K562 (cell line): ENCODE results near the gene NUP210. TPM values are rescaled to one million over a fixed set of nuclear protein-coding genes. Genes with fewer than 3 reads are reported as not detected.

Source experiments
- ATAC-seq: fragments of 200-7000 bp; cut with Tn5 transposase; 3 replicates; pipeline ENCODE4 v1.9.1; 2020; ENCODE audit warnings: moderate library complexity
- BruUV-seq: library from RNA; stranded (reverse); fragments of 400-500 nt; replicated peaks from 2 replicates; lab custom pipeline; 2021; lab: Mats Ljungman, UMichigan
- CTCF ChIA-PET: fragments of 300-600 bp; formaldehyde crosslinking; extraction: SDS; loops from one replicate; lab custom pipeline; 2021; ENCODE audit warnings: low intra/inter-chr PET ratio; lab: Yijun Ruan, JAX
- POLR2A ChIA-PET: fragments of 300-600, 350-650 bp; sonication (Branson Sonifier 250); formaldehyde crosslinking; extraction: SDS; loops from one replicate; lab custom pipeline; 2021; ENCODE audit warnings: antibody characterized with exemption, inconsistent platforms; lab: Yijun Ruan, JAX
- DNase-seq, 4 experiments: peaks; one replicate each; pipeline versions ENCODE4 v3.0.0 to v3.0.0-alpha.2; 2011 to 2018; ENCODE audit warnings: low spot score in 3 of 4, mixed read lengths in 3 of 4; ENCODE audit errors: extremely low read depth in 1 of 4
- FAIRE-seq: peaks from 2 replicates; lab custom pipeline; 2011; peaks lifted over from hg19 to GRCh38; lab: Jason Lieb, UNC
- H2AFZ ChIP-seq: 2 replicates; pipeline ENCODE4 v1.6.0; 2011; ENCODE audit warnings: low read depth, low read length, control low read depth, inconsistent platforms
- H3K27ac ChIP-seq: fragments of 200-600 bp; 3 replicates; pipeline ENCODE4 v1.8.0; 2011; ENCODE audit warnings: low read depth, mild to moderate bottlenecking, control low read depth, inconsistent platforms, low read length, moderate library complexity, mixed read lengths; ENCODE audit errors: extremely low read depth
- H3K27me3 ChIP-seq, 2 experiments: fragments of 300-600 bp in 1 of 2; 2 replicates in 1 of 2; 3 replicates in 1 of 2; pipeline versions ENCODE4 v1.6.0 to v1.8.0; 2011; ENCODE audit warnings: inconsistent platforms in 2 of 2, low read length in 2 of 2, mild to moderate bottlenecking in 1 of 2, mixed read lengths in 1 of 2, moderate library complexity in 1 of 2; ENCODE audit not compliant: control insufficient read depth in 2 of 2, insufficient read depth in 2 of 2
- H3K36me3 ChIP-seq: fragments of 300-600 bp; 3 replicates; pipeline ENCODE4 v1.8.0; 2011; ENCODE audit warnings: mild to moderate bottlenecking, low read length, inconsistent platforms; ENCODE audit not compliant: control insufficient read depth, insufficient read depth
- H3K4me1 ChIP-seq, 2 experiments: fragments of 200-600 bp in 1 of 2; replicated peaks in 1 of 2; 2 replicates in 1 of 2; 3 replicates in 1 of 2; pipeline versions ENCODE4 v1.5.1 to v1.8.0; 2011; ENCODE audit warnings: inconsistent platforms in 2 of 2, low read length in 2 of 2, mild to moderate bottlenecking in 1 of 2, mixed read lengths in 1 of 2, moderate library complexity in 1 of 2; ENCODE audit not compliant: control insufficient read depth in 2 of 2, insufficient read depth in 2 of 2
- H3K4me2 ChIP-seq: 2 replicates; pipeline ENCODE4 v1.6.1; 2011; ENCODE audit warnings: low read length, control low read depth, inconsistent platforms, mixed read lengths; ENCODE audit not compliant: insufficient read depth
- H3K4me3 ChIP-seq: fragments of 200-600 bp; sonication (generic), shearing (Covaris generic); 2 replicates; pipeline ENCODE4 v1.5.1; 2016; ENCODE audit warnings: control low read depth, inconsistent platforms
- H3K79me2 ChIP-seq: fragments of 200-600 bp; 3 replicates; pipeline ENCODE4 v1.8.0; 2011; ENCODE audit warnings: low read length, inconsistent platforms; ENCODE audit not compliant: control insufficient read depth, insufficient read depth
- H3K9ac ChIP-seq, 2 experiments: 2 replicates each; pipeline versions ENCODE4 v1.6.0 to v1.6.1; 2011; ENCODE audit warnings: low read depth in 2 of 2, low read length in 2 of 2, control low read depth in 1 of 2, inconsistent platforms in 1 of 2, mild to moderate bottlenecking in 1 of 2, mixed read lengths in 1 of 2; ENCODE audit not compliant: insufficient read depth in 1 of 2
- H3K9me1 ChIP-seq: one replicate; pipeline ENCODE4 v1.6.0; 2011; ENCODE audit warnings: inconsistent platforms, mild to moderate bottlenecking, low read length, moderate library complexity; ENCODE audit not compliant: control insufficient read depth, insufficient read depth
- H3K9me3 ChIP-seq: replicated peaks from 2 replicates; pipeline ENCODE4 v1.5.1; 2011; ENCODE audit warnings: low read depth, low read length, inconsistent platforms; ENCODE audit not compliant: control insufficient read depth, insufficient read depth
- H4K20me1 ChIP-seq: replicated peaks from 2 replicates; pipeline ENCODE4 v1.6.1; 2011; ENCODE audit warnings: low read length, inconsistent platforms, mixed read lengths; ENCODE audit not compliant: control insufficient read depth, insufficient read depth
- HDAC2 ChIP-seq: fragments of 450-650 bp; IDR thresholded peaks from 2 replicates; pipeline ENCODE4 v1.6.1; 2016; ENCODE audit warnings: mild to moderate bottlenecking
- IRF2 ChIP-seq: sonication (generic); formaldehyde crosslinking; IDR thresholded peaks from 2 replicates; pipeline ENCODE4 v1.8.1; 2022; ENCODE audit warnings: mild to moderate bottlenecking, missing genetic modification reagents
- NCOR1 ChIP-seq: fragments of 450-650 bp; IDR thresholded peaks from 2 replicates; pipeline ENCODE4 v1.6.1; 2016; ENCODE audit warnings: mild to moderate bottlenecking, moderate library complexity
- TAF15 ChIP-seq: fragments of 200-400 bp; formaldehyde crosslinking; IDR thresholded peaks from 2 replicates; pipeline ENCODE4 v1.6.1; 2017; ENCODE audit warnings: mild to moderate bottlenecking, low read depth, low read length, moderate library complexity
- ZBTB8A ChIP-seq: fragments of 450-650 bp; IDR thresholded peaks from 2 replicates; pipeline ENCODE4 v1.6.1; 2018; ENCODE audit warnings: mild to moderate bottlenecking, moderate library complexity; ENCODE audit not compliant: partially characterized antibody
- ZNF274 ChIP-seq: IDR thresholded peaks from 2 replicates; pipeline ENCODE4 v1.6.1; 2011; ENCODE audit warnings: low read depth, mild to moderate bottlenecking, low read length, moderate library complexity, borderline replicate concordance
- WGBS: fragments of 100-300 bp; shearing (Covaris generic); methylation state at CpG from one replicate; pipeline ENCODE4 v1.1.6; 2016; ENCODE audit warnings: low coverage, mixed read lengths; ENCODE audit not compliant: insufficient coverage; ENCODE audit errors: missing lambda C conversion rate; 5-methylcytosine and 5-hydroxymethylcytosine counted together
- in situ Hi-C: fragments of 300-500 bp; cut with MboI; formaldehyde crosslinking; loops from 4 replicates; pipeline ENCODE4 v1.15.0; 2018; ENCODE audit warnings: inconsistent platforms, mixed read lengths
- intact Hi-C: fragments of 100-400 bp; cut with micrococcal nuclease; formaldehyde crosslinking; loops from 2 replicates; pipeline ENCODE4 v1.14.2; 2022
- polyA plus RNA-seq, 8 experiments: library from polyadenylated mRNA; depleted of rRNA in 4 of 8; stranded (reverse) in 5 of 8; unstranded in 3 of 8; fragments of >200 nt; fragmentation: Nextera tagmentation in 2 of 8; fragmentation: Illumina TruSeq in 1 of 8; extraction: Ambion mirVana in 2 of 8; extraction: Trizol in 1 of 8; gene quantifications; 2 replicates each; pipeline versions ENCODE4 v1.2.1 to v1.2.3, GENCODE V29; 2011 to 2014; ENCODE audit warnings: inconsistent platforms in 1 of 8, missing spikeins in 1 of 8
- total RNA-seq, 7 experiments: library from RNA; depleted of rRNA in 6 of 7; stranded (reverse); fragments of >200 nt in 6 of 7; fragmentation: Illumina TruSeq in 2 of 7; extraction: Trizol in 2 of 7; gene quantifications; 2 replicates each; pipeline versions ENCODE4 v1.2.1 to v1.2.3, GENCODE V29; 2011 to 2021; ENCODE audit warnings: low replicate concordance in 1 of 7
- TF ChIP-seq, protein P1 (sequence below): fragments of 450-650 bp; IDR thresholded peaks from 2 replicates; pipeline ENCODE4 v1.6.1; 2017; ENCODE audit warnings: mild to moderate bottlenecking, moderate library complexity
- TF ChIP-seq, protein P2 (sequence below): fragments of 450-650 bp; IDR thresholded peaks from 2 replicates; pipeline ENCODE4 v1.6.1; 2016; ENCODE audit warnings: low read depth, mild to moderate bottlenecking, moderate library complexity

Gene NUP210
- total and polyA plus RNA-seq, 9 of the 15 experiments (the other 6 are each of a cell fraction or from before 2014, with no cell fraction given) = 1.2 to 138 (median 44.0) TPM

DNA sequence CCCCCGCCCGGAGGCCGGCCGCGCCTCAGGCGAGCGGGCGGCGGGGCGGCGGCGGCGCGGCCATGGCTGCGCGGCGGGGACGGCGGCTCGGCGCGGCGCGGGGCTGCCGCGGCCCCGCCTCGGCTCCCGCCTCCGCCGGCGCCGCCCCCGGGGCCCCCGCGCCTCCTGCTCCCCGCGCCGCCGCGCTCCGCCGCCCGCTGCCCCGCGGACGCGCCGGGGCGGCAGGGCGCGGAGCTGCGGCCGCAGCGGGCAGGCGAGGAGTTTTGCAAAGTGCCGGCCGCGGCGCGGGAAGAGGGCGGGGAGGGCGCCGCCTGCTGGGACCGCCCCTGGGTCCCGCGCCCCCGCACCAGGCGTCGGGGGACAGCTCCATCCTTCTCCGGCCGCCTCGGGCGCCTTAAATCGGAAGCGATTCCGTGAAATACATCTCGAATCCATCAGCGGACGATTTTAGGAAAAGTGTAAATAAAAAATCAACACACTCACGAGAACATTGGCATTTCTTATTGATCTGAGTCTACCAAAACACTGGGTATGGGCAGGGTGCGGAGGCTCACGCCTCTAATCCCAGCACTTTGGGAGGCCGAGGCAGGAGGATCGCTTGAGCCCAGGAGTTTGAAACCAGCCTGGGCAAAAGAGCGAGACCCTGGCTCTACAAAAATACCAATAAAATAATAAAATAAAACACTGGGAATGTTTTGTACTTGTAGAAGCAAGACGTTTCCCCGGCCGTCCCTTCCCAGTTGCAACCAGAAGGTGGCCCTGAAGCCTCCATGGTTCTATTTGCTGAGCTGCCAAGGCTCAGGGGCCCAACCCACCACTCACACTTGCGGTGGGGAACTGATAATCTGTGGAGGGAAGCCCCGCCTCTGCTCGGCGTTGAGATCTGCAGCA lies 136.9 kb downstream of the NUP210 start:
- H3K4me2 ChIP-seq = peak overlapping the region; percentile 71
- H3K4me3 ChIP-seq = peak overlapping the region; percentile 34
- WGBS = 1% methylated on average over 58 of the region's 93 CpGs
- no peaks in the 10 kb centered on the region for H3K79me2 ChIP-seq
- ATAC-seq (peak; percentile 96), DNase-seq (peak; percentile 88 to 93 (median 91)), FAIRE-seq (peak; percentile 98)
- CTCF ChIA-PET = interaction anchor here (0.7 to 1.1 kb wide), 2 partner anchors 191 to 416 kb away, joined by 3 read pairs; no protein-coding TSS in a partner anchor
- no TSS peak for BruUV-seq
- POLR2A ChIA-PET = interaction anchor here (0.6 to 1.4 kb wide), 8 partner anchors 9 to 1305 kb away, joined by 3 to 6 read pairs (median 3); no protein-coding TSS in a partner anchor
- H3K9me3 ChIP-seq = peaks cover 11% of the 10 kb centered on the region
- H3K36me3 ChIP-seq = no peaks in the 10 kb centered on the region
- no peak overlapping the region for H3K27ac ChIP-seq
- H2AFZ ChIP-seq = peak overlapping the region; percentile 86
- H3K9ac ChIP-seq = peak overlapping the region in 1 of 2 experiments; percentile 88; a peak in 2 of 4 replicates
- intact Hi-C loops = loop anchor here (1.0 to 10.0 kb wide), 3 partner anchors 169 to 372 kb away; no protein-coding TSS in a partner anchor
- in situ Hi-C loops = no loop called here
- peaks cover under 1% of the 10 kb centered on the region; the same call in 1 of the 2 replicates for H4K20me1 ChIP-seq
- peaks cover 6 to 27% of the 10 kb centered on the region in 2 experiments; a peak in 4 of 5 replicates for H3K4me1 ChIP-seq
- no peaks in the 10 kb centered on the region for H3K9me1 ChIP-seq
- peaks cover 13 to 52% of the 10 kb centered on the region in 2 experiments; a peak in 4 of 5 replicates for H3K27me3 ChIP-seq
- TF ChIP-seq IRF2 (CRISPR knock-in tag) = no peak
- no peak for TF ChIP-seq ZBTB8A
- TF ChIP-seq, protein P1, sequence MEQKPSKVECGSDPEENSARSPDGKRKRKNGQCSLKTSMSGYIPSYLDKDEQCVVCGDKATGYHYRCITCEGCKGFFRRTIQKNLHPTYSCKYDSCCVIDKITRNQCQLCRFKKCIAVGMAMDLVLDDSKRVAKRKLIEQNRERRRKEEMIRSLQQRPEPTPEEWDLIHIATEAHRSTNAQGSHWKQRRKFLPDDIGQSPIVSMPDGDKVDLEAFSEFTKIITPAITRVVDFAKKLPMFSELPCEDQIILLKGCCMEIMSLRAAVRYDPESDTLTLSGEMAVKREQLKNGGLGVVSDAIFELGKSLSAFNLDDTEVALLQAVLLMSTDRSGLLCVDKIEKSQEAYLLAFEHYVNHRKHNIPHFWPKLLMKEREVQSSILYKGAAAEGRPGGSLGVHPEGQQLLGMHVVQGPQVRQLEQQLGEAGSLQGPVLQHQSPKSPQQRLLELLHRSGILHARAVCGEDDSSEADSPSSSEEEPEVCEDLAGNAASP = no peak
- no peak for TF ChIP-seq ZNF274
- TF ChIP-seq NCOR1 = no peak
- no peak for TF ChIP-seq TAF15
- TF ChIP-seq, protein P2, sequence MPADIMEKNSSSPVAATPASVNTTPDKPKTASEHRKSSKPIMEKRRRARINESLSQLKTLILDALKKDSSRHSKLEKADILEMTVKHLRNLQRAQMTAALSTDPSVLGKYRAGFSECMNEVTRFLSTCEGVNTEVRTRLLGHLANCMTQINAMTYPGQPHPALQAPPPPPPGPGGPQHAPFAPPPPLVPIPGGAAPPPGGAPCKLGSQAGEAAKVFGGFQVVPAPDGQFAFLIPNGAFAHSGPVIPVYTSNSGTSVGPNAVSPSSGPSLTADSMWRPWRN = no peak
- TF ChIP-seq HDAC2 = 0 out of 2 replicates have a peak, but pooled peaks have one; percentile 24
